Fibroblast of skin of left biceps (primary cell): ENCODE data around the gene C1orf105.

ENCODE experiments used
- DNase-seq, 2 experiments: peaks; one replicate each; pipeline ENCODE4 v3.0.0-alpha.2; 2013; ENCODE audit warnings: low read depth in 2 of 2

C1orf105 gene

GRCh38 chr1:172457479-172458130 is 37.1 kb downstream of the C1orf105 start:
- no peak for DNase-seq

- DNase-seq: no peak
Measured at GRCh38 chr1:172460177-172460576, 39.7 kb downstream of the C1orf105 start.

- DNase-seq: no peak
Measured at GRCh38 chr1:172460887-172461315, 40.4 kb downstream of the C1orf105 start.

- no peak for DNase-seq
Measured at GRCh38 chr1:172465617-172466016, 45.1 kb downstream of the C1orf105 start.

- DNase-seq: no peak
Measured at GRCh38 chr1:172466795-172467407, 46.4 kb downstream of the C1orf105 start.

- DNase-seq: no peak
Measured at GRCh38 chr1:172467446-172467845, 47.0 kb downstream of the C1orf105 start.

- DNase-seq: no peak
Measured at GRCh38 chr1:172468296-172468695, 47.8 kb downstream of the C1orf105 start.

GRCh38 chr1:172469717-172470116 is 49.2 kb downstream of the C1orf105 start:
- no peak for DNase-seq

- no peak for DNase-seq
Measured at GRCh38 chr1:172470149-172470548, 49.7 kb downstream of the C1orf105 start.

- no peak for DNase-seq
Measured at GRCh38 chr1:172471666-172472065, 51.2 kb downstream of the C1orf105 start.

- DNase-seq: no peak
Measured at GRCh38 chr1:172472495-172472894, 52.0 kb downstream of the C1orf105 start.

GRCh38 chr1:172473302-172473701 is 52.8 kb downstream of the C1orf105 start:
- DNase-seq: no peak

- no peak for DNase-seq
Measured at GRCh38 chr1:172473842-172474241, 53.4 kb downstream of the C1orf105 start.

GRCh38 chr1:172476218-172476811 is 55.8 kb downstream of the C1orf105 start:
- DNase-seq: no peak

- no peak for DNase-seq
Measured at GRCh38 chr1:172477216-172477615, 56.7 kb downstream of the C1orf105 start.

- DNase-seq: no peak
Measured at GRCh38 chr1:172477741-172478140, 57.3 kb downstream of the C1orf105 start.

GRCh38 chr1:172478485-172478884 is 58.0 kb downstream of the C1orf105 start:
- no peak for DNase-seq

- no peak for DNase-seq
Measured at GRCh38 chr1:172480431-172480830, 59.9 kb downstream of the C1orf105 start.

GRCh38 chr1:172482044-172482443 is 61.6 kb downstream of the C1orf105 start:
- no peak for DNase-seq

GRCh38 chr1:172483448-172483847 is 63.0 kb downstream of the C1orf105 start:
- DNase-seq: no peak

GRCh38 chr1:172484252-172484651 is 63.8 kb downstream of the C1orf105 start:
- DNase-seq: no peak

GRCh38 chr1:172485626-172486025 is 65.1 kb downstream of the C1orf105 start:
- DNase-seq: no peak

GRCh38 chr1:172486805-172487454 is 66.4 kb downstream of the C1orf105 start:
- DNase-seq: no peak
